Natural killer cell (primary cell): ENCODE results near the gene CD180. TPM values are rescaled to one million over a fixed set of nuclear protein-coding genes. Genes with fewer than 3 reads are reported as not detected.

Source experiments
- ATAC-seq, 3 donors: fragments of 150-1000 bp in 2 of 3; fragments of 200-7000 bp in 1 of 3; cut with Tn5 transposase; 1 replicate in 1 of 3; 2 replicates in 2 of 3; pipeline ENCODE4 v1.10.0; 2021; ENCODE audit warnings: mild to moderate bottlenecking in 2 of 3, moderate library complexity in 2 of 3
- DNase-seq, 2 donors: peaks; one replicate each; pipeline versions ENCODE4 v3.0.0 to v3.0.0-alpha.2; 2013 to 2021; ENCODE audit warnings: mixed read lengths in 1 of 2
- H3K27ac ChIP-seq: one replicate; pipeline ENCODE4 v1.5.1; 2013; ENCODE audit warnings: mild to moderate bottlenecking, low read length
- H3K27me3 ChIP-seq: one replicate; pipeline ENCODE4 v1.6.1; 2013; ENCODE audit warnings: low read length; ENCODE audit not compliant: control insufficient read depth, insufficient read depth
- H3K36me3 ChIP-seq: one replicate; pipeline ENCODE4 v1.6.1; 2013; ENCODE audit warnings: low read length; ENCODE audit not compliant: control insufficient read depth, insufficient read depth
- H3K4me1 ChIP-seq: one replicate; pipeline ENCODE4 v1.6.1; 2013; ENCODE audit warnings: low read length; ENCODE audit not compliant: control insufficient read depth, insufficient read depth
- H3K4me3 ChIP-seq: one replicate; pipeline ENCODE4 v1.5.1; 2013; ENCODE audit warnings: low read length
- H3K9me3 ChIP-seq: one replicate; pipeline ENCODE4 v1.6.1; 2013; ENCODE audit warnings: low read length; ENCODE audit not compliant: control insufficient read depth, insufficient read depth
- H3K27ac Mint-ChIP-seq, 2 donors: one replicate each; pipeline ENCODE4 v1.8.0; 2022; ENCODE audit warnings: mild to moderate bottlenecking in 2 of 2, mixed read lengths in 2 of 2, moderate library complexity in 1 of 2
- H3K27me3 Mint-ChIP-seq, 2 donors: one replicate each; pipeline ENCODE4 v1.8.0; 2022; ENCODE audit warnings: low read depth in 2 of 2, mixed read lengths in 2 of 2
- H3K36me3 Mint-ChIP-seq: one replicate; pipeline ENCODE4 v1.8.0; 2022; ENCODE audit warnings: mixed read lengths
- H3K4me1 Mint-ChIP-seq, 2 donors: one replicate each; pipeline ENCODE4 v1.8.0; 2022; ENCODE audit warnings: mixed read lengths in 2 of 2
- H3K4me3 Mint-ChIP-seq: one replicate; pipeline ENCODE4 v1.8.0; 2022; ENCODE audit warnings: mild to moderate bottlenecking, moderate library complexity, mixed read lengths
- H3K9me3 Mint-ChIP-seq, 2 donors: one replicate each; pipeline ENCODE4 v1.8.0; 2022; ENCODE audit warnings: mixed read lengths in 2 of 2
- WGBS: methylation state at CpG from one replicate; pipeline ENCODE4 v1.1.7; 2013; ENCODE audit warnings: missing lambda C conversion rate; ENCODE audit not compliant: insufficient coverage; 5-methylcytosine and 5-hydroxymethylcytosine counted together
- intact Hi-C: fragments of 100-400 bp; cut with micrococcal nuclease; formaldehyde crosslinking; loops from one replicate; pipeline ENCODE4 v1.14.2; 2022
- total RNA-seq, 4 donors: library from RNA; stranded (reverse); fragments of 120-200 nt in 1 of 4; gene quantifications; one replicate each; pipeline versions ENCODE4 v1.2.3 to v1.2.4, GENCODE V29; 2013 to 2022
- TF ChIP-seq, protein P1 (sequence below): fragments of 200-600 bp; IDR thresholded peaks from one replicate; pipeline ENCODE4 v1.8.0; 2022; ENCODE audit warnings: antibody characterized with exemption

Gene CD180
- total RNA-seq, 3 donors from 2014 or later (not counting 1 experiment from before 2014, with no cell fraction given): 0.34 to 1.2 (median 1.1) TPM

DNA sequence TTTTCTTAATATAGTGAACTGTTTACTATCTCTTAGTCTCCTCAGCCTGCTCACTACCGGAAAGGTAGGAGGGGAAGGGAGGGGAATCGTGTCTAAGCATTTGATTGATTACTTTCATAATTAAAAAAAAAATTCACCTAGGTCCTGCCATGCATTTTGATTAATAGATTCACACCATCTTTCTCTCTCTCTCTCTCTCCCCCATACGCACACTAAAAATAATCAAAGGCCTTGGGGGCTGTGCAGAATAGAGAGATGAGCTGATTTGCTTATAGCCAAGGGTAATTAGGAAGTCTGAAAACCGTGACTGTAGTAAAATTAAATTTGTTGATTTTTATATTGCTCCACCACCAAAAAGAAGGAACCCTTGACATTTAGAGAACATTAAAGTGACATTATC is 49.6 kb downstream of the CD180 start:
- no CpG with 5 or more reads among the region's 4 CpGs for WGBS
- intact Hi-C loops: no loop called here
- H3K4me3 Mint-ChIP-seq: no peak overlapping the region
- H3K9me3 Mint-ChIP-seq: no peaks in the 10 kb centered on the region
- no peak overlapping the region for H3K4me3 ChIP-seq
- no peaks in the 10 kb centered on the region for H3K27me3 ChIP-seq
- no peak overlapping the region for H3K27ac Mint-ChIP-seq
- ATAC-seq: no peak
- H3K27me3 Mint-ChIP-seq: no peaks in the 10 kb centered on the region
- peaks cover 26% of the 10 kb centered on the region for H3K36me3 Mint-ChIP-seq
- no peaks in the 10 kb centered on the region for H3K4me1 ChIP-seq
- no peak for DNase-seq
- H3K9me3 ChIP-seq: peaks cover 2% of the 10 kb centered on the region
- no peak overlapping the region for H3K27ac ChIP-seq
- H3K4me1 Mint-ChIP-seq: no peaks in the 10 kb centered on the region
- H3K36me3 ChIP-seq: peaks cover 9% of the 10 kb centered on the region
- TF ChIP-seq, protein P1, sequence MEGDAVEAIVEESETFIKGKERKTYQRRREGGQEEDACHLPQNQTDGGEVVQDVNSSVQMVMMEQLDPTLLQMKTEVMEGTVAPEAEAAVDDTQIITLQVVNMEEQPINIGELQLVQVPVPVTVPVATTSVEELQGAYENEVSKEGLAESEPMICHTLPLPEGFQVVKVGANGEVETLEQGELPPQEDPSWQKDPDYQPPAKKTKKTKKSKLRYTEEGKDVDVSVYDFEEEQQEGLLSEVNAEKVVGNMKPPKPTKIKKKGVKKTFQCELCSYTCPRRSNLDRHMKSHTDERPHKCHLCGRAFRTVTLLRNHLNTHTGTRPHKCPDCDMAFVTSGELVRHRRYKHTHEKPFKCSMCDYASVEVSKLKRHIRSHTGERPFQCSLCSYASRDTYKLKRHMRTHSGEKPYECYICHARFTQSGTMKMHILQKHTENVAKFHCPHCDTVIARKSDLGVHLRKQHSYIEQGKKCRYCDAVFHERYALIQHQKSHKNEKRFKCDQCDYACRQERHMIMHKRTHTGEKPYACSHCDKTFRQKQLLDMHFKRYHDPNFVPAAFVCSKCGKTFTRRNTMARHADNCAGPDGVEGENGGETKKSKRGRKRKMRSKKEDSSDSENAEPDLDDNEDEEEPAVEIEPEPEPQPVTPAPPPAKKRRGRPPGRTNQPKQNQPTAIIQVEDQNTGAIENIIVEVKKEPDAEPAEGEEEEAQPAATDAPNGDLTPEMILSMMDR: no peak

DNA sequence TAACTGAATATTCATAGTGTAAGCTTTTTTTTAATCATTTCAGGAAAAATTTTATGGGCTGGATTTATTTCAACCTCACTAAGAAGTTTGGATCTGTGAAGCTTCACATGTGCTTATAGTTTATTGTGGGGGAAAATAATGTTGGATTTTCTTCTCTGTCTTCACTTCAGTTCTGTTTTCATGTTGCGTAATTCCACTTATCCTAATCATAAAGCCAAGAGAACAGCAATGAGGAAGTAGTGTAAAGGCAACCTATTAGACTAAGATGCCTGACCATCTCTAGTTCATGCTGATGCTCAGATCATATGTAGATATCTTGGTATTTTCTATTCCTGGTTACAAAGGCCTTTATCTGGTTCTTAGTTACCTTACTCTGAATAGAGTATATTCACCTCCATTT is 50.0 kb downstream of the CD180 start:
- Mint-ChIP-seq H3K27me3 (no peaks in the 10 kb centered on the region), H3K9me3 (no peaks in the 10 kb centered on the region), H3K4me3 (no peak overlapping the region), H3K27ac (no peak overlapping the region), H3K4me1 (no peaks in the 10 kb centered on the region), H3K36me3 (peaks cover 27% of the 10 kb centered on the region)
- DNase-seq (no peak), ATAC-seq (no peak)
- H3K27me3 ChIP-seq: no peaks in the 10 kb centered on the region
- H3K36me3 ChIP-seq: peaks cover 9% of the 10 kb centered on the region
- TF ChIP-seq, protein P1: no peak
- H3K4me1 ChIP-seq: no peaks in the 10 kb centered on the region
- WGBS: no CpG with 5 or more reads among the region's 1 CpG
- intact Hi-C loops: no loop called here
- no peak overlapping the region for H3K4me3 ChIP-seq
- H3K9me3 ChIP-seq: peaks cover 2% of the 10 kb centered on the region
- H3K27ac ChIP-seq: no peak overlapping the region

DNA sequence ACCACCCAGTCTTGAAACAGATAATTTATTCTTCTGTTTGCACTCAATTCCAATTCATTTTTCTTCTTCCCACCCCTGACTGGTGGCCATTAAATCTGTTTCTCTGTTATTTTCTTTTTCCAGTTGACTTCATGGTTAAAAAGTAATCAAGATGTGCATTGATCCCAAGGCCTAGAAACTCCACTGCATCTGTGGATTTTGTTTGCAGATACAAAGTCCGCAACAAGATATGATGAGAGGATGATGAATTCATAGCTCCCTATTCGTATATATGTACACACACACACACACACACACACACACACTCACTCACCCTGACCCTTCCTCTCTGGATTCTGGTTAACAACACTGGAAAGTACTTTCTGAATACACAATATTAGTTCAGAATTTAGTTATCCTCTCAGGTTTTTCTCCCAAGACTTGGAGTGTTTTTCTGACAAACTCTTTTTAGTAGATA is 52.4 kb downstream of the CD180 start:
- H3K27me3 Mint-ChIP-seq: no peaks in the 10 kb centered on the region
- TF ChIP-seq, protein P1: no peak
- H3K27ac ChIP-seq: no peak overlapping the region
- H3K36me3 Mint-ChIP-seq: peaks cover 22% of the 10 kb centered on the region
- intact Hi-C loops: no loop called here
- no peak overlapping the region for H3K4me3 ChIP-seq
- peaks cover 9% of the 10 kb centered on the region for H3K36me3 ChIP-seq
- H3K4me3 Mint-ChIP-seq: no peak overlapping the region
- DNase-seq (no peak), ATAC-seq (no peak)
- H3K27me3 ChIP-seq: no peaks in the 10 kb centered on the region
- H3K9me3 ChIP-seq: no peaks in the 10 kb centered on the region
- no peaks in the 10 kb centered on the region for H3K9me3 Mint-ChIP-seq
- no peak overlapping the region for H3K27ac Mint-ChIP-seq
- H3K4me1 ChIP-seq: no peaks in the 10 kb centered on the region
- 100% methylated on average over 2 of the region's 2 CpGs for WGBS
- no peaks in the 10 kb centered on the region for H3K4me1 Mint-ChIP-seq

DNA sequence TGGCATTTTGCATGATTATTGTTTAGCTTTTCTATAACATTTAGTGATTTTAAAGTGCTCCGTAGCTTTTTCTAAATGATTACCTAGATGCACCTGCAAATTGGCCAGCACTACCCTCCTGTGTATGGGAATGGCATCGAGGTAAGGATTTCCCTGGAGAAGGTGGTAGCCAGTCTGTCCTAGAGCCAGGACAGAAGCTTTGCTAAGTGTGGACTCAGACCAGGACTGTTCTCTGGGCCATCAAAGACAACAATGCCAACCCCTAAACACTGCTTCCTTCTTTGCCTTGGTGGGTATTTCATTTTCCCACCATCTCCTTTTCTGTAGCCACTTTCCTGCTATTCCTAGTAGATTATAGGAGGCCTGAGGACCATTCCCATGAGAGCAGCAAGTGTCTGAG is 53.0 kb downstream of the CD180 start:
- peaks cover 22% of the 10 kb centered on the region for H3K36me3 Mint-ChIP-seq
- TF ChIP-seq, protein P1: no peak
- no peaks in the 10 kb centered on the region for H3K4me1 Mint-ChIP-seq
- DNase-seq (no peak), ATAC-seq (no peak)
- Histone ChIP-seq H3K27ac (no peak overlapping the region), H3K4me3 (no peak overlapping the region), H3K27me3 (no peaks in the 10 kb centered on the region), H3K36me3 (peaks cover 9% of the 10 kb centered on the region), H3K9me3 (no peaks in the 10 kb centered on the region), H3K4me1 (no peaks in the 10 kb centered on the region)
- H3K27me3 Mint-ChIP-seq: no peaks in the 10 kb centered on the region
- H3K27ac Mint-ChIP-seq: no peak overlapping the region
- H3K4me3 Mint-ChIP-seq: no peak overlapping the region
- H3K9me3 Mint-ChIP-seq: no peaks in the 10 kb centered on the region
- intact Hi-C loops: no loop called here
- WGBS: 100% methylated on average over 2 of the region's 2 CpGs
